K562 (cell line): ENCODE results near the gene TMTC4. TPM values are rescaled to one million over a fixed set of nuclear protein-coding genes. Genes with fewer than 3 reads are reported as not detected.

Experiments
- ARHGAP35 ChIP-seq: fragments of 450-650 bp; IDR thresholded peaks from 2 replicates; pipeline ENCODE4 v1.6.1; 2018; ENCODE audit not compliant: partially characterized antibody
- ATF7 ChIP-seq: fragments of 450-650 bp; IDR thresholded peaks from 2 replicates; pipeline ENCODE4 v1.7.1; 2014; ENCODE audit warnings: mild to moderate bottlenecking, moderate library complexity
- EP400 ChIP-seq: fragments of 450-650 bp; IDR thresholded peaks from 2 replicates; pipeline ENCODE4 v1.6.1; 2017; ENCODE audit warnings: antibody characterized with exemption, mild to moderate bottlenecking, moderate library complexity
- ETV6 ChIP-seq, 3 experiments: fragments of 150-350 bp in 1 of 3; sonication (generic) in 1 of 3; formaldehyde crosslinking in 1 of 3; IDR thresholded peaks; 2 replicates each; pipeline versions ENCODE4 v1.6.1 to v1.8.0; 2014 to 2022; ENCODE audit warnings: borderline replicate concordance in 2 of 3, low read depth in 2 of 3, antibody characterized with exemption in 1 of 3, low read length in 1 of 3, mild to moderate bottlenecking in 1 of 3, missing genetic modification reagents in 1 of 3
- FOSL1 ChIP-seq: fragments of 200-800 bp; sonication (Bioruptor generic); conservative IDR thresholded peaks from 2 replicates; pipeline ENCODE4 v1.6.1; 2016; ENCODE audit warnings: missing genetic modification characterization, missing compliant biosample characterization
- HOXB6 ChIP-seq: fragments of 250-450 bp; sonication (Bioruptor Pico); IDR thresholded peaks from 2 replicates; pipeline ENCODE4 v1.5.1; 2022; ENCODE audit warnings: mild to moderate bottlenecking, borderline replicate concordance
- JUN ChIP-seq, 2 experiments: sonication (generic) in 1 of 2; formaldehyde crosslinking in 1 of 2; IDR thresholded peaks; 2 replicates each; pipeline versions ENCODE4 v1.6.1 to v1.8.0; 2012 to 2022; ENCODE audit warnings: borderline replicate concordance in 2 of 2, mild to moderate bottlenecking in 2 of 2, improper control_type of control experiment in 1 of 2, low read depth in 1 of 2, low read length in 1 of 2, missing genetic modification reagents in 1 of 2
- MCM7 ChIP-seq, 2 experiments: fragments of 450-650 bp; IDR thresholded peaks; 2 replicates each; pipeline ENCODE4 v1.6.1; 2016 to 2018
- MTA3 ChIP-seq: fragments of 450-650 bp; formaldehyde crosslinking; IDR thresholded peaks from 2 replicates; pipeline ENCODE4 v1.6.1; 2017; ENCODE audit warnings: mild to moderate bottlenecking, borderline replicate concordance
- NEUROD1 ChIP-seq: fragments of 150-350 bp; IDR thresholded peaks from 2 replicates; pipeline ENCODE4 v1.6.1; 2014; ENCODE audit warnings: borderline replicate concordance, low read length, low read depth; ENCODE audit not compliant: partially characterized antibody
- NR2C2 ChIP-seq, 2 experiments: fragments of 200-800 bp in 1 of 2; sonication (Bioruptor generic) in 1 of 2; sonication (generic) in 1 of 2; formaldehyde crosslinking in 1 of 2; IDR thresholded peaks; 2 replicates each; pipeline versions ENCODE4 v1.6.1 to v1.8.0; 2016 to 2022; ENCODE audit warnings: mild to moderate bottlenecking in 1 of 2, missing compliant biosample characterization in 1 of 2, missing genetic modification characterization in 1 of 2, missing genetic modification reagents in 1 of 2
- RBFOX2 ChIP-seq: fragments of 200-400 bp; formaldehyde crosslinking; IDR thresholded peaks from 2 replicates; pipeline ENCODE4 v1.6.1; 2017; ENCODE audit warnings: low read depth, mild to moderate bottlenecking, low read length, moderate library complexity
- SMARCA4 ChIP-seq: fragments of 450-650 bp; IDR thresholded peaks from 2 replicates; pipeline ENCODE4 v1.6.1; 2016
- SOX6 ChIP-seq: fragments of 450-650 bp; IDR thresholded peaks from 2 replicates; pipeline ENCODE4 v1.6.1; 2014; ENCODE audit warnings: mild to moderate bottlenecking
- TARDBP ChIP-seq: fragments of 450-650 bp; IDR thresholded peaks from 2 replicates; pipeline ENCODE4 v1.6.1; 2016
- TCFL5 ChIP-seq: fragments of 250-450 bp; sonication (Bioruptor Pico); conservative IDR thresholded peaks from 2 replicates; pipeline ENCODE4 v1.6.1; 2021; ENCODE audit warnings: mild to moderate bottlenecking, moderate library complexity, matching md5 sums
- ZC3H11A ChIP-seq: IDR thresholded peaks from 2 replicates; pipeline ENCODE4 v1.6.1; 2012; ENCODE audit warnings: low read depth, low read length, improper control_type of control experiment
- polyA plus RNA-seq, 8 experiments: library from polyadenylated mRNA; depleted of rRNA in 4 of 8; stranded (reverse) in 5 of 8; unstranded in 3 of 8; fragments of >200 nt; fragmentation: Nextera tagmentation in 2 of 8; fragmentation: Illumina TruSeq in 1 of 8; extraction: Ambion mirVana in 2 of 8; extraction: Trizol in 1 of 8; gene quantifications; 2 replicates each; pipeline versions ENCODE4 v1.2.1 to v1.2.3, GENCODE V29; 2011 to 2014; ENCODE audit warnings: inconsistent platforms in 1 of 8, missing spikeins in 1 of 8
- total RNA-seq, 7 experiments: library from RNA; depleted of rRNA in 6 of 7; stranded (reverse); fragments of >200 nt in 6 of 7; fragmentation: Illumina TruSeq in 2 of 7; extraction: Trizol in 2 of 7; gene quantifications; 2 replicates each; pipeline versions ENCODE4 v1.2.1 to v1.2.3, GENCODE V29; 2011 to 2021; ENCODE audit warnings: low replicate concordance in 1 of 7
- TF ChIP-seq, protein P1 (sequence below): fragments of 450-650 bp; IDR thresholded peaks from 2 replicates; pipeline ENCODE4 v1.6.1; 2016; ENCODE audit warnings: missing biosample characterization, missing genetic modification characterization
- TF ChIP-seq, protein P2 (sequence below): fragments of 250-450 bp; sonication (Bioruptor Pico); IDR thresholded peaks from 2 replicates; pipeline ENCODE4 v1.8.0; 2022; ENCODE audit warnings: moderate library complexity, mild to moderate bottlenecking, inconsistent platforms
- TF ChIP-seq, protein P3 (sequence below): fragments of 450-650 bp; formaldehyde crosslinking; IDR thresholded peaks from 2 replicates; pipeline ENCODE4 v1.4.0; 2022; ENCODE audit warnings: missing genetic modification characterization
- TF ChIP-seq, protein P4 (sequence below): fragments of 450-650 bp; conservative IDR thresholded peaks from 2 replicates; pipeline ENCODE4 v1.6.1; 2016; ENCODE audit warnings: missing genetic modification characterization, low read depth, mild to moderate bottlenecking, missing compliant biosample characterization, moderate library complexity
- TF ChIP-seq, protein P5 (sequence below): sonication (generic); formaldehyde crosslinking; IDR thresholded peaks from 2 replicates; pipeline ENCODE4 v1.9.0; 2022; ENCODE audit warnings: mild to moderate bottlenecking, missing genetic modification reagents

The TMTC4 gene
- total and polyA plus RNA-seq, 9 of the 15 experiments (the other 6 are each of a cell fraction or from before 2014, with no cell fraction given), result 3.5 to 16.7 (median 11.8) TPM

DNA sequence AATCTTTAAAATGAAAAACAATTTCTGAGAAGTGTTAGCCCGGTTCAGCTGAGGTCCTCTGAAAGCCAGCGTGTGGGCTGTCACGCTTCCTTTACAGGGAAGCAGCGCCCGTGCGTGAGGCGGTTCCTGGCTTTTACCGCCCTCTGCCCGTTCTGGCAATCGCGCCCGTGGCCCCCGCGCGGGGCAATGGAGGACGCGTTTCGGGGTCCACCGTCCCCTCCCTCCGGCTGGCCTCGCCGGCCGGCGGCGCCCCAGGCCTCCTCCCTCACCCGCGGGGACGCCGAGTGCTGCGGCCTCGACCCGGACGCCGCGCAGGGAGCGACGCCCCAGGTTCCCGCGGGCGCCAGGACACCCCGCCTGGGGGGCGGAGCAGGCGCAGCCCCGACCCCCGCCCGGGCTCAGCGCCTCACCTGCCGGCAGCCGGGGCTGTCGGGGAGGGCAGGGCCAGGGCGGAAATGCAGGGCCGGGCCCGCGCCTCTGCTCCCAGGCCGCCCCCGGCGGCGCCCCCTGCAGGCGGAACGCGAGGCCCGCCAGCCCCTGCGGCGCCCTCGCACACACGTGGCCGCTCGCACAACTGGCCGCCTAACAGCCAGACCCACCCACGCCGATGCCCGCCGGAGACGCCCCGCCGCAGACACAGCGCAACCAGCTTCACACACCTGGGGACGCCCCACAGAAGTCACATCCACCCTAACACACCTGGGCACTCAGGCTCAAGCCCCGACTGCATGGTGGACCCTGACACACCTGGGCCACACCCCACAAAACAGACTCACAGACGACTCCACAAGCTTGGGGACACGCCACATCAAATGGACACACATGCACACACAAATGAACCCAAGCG lies 86.0 kb downstream of the TMTC4 start, which contains the start of gene GGACT (continued):
- TF ChIP-seq, protein P1, sequence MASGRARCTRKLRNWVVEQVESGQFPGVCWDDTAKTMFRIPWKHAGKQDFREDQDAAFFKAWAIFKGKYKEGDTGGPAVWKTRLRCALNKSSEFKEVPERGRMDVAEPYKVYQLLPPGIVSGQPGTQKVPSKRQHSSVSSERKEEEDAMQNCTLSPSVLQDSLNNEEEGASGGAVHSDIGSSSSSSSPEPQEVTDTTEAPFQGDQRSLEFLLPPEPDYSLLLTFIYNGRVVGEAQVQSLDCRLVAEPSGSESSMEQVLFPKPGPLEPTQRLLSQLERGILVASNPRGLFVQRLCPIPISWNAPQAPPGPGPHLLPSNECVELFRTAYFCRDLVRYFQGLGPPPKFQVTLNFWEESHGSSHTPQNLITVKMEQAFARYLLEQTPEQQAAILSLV (tag), result no peak
- TF ChIP-seq, protein P2, sequence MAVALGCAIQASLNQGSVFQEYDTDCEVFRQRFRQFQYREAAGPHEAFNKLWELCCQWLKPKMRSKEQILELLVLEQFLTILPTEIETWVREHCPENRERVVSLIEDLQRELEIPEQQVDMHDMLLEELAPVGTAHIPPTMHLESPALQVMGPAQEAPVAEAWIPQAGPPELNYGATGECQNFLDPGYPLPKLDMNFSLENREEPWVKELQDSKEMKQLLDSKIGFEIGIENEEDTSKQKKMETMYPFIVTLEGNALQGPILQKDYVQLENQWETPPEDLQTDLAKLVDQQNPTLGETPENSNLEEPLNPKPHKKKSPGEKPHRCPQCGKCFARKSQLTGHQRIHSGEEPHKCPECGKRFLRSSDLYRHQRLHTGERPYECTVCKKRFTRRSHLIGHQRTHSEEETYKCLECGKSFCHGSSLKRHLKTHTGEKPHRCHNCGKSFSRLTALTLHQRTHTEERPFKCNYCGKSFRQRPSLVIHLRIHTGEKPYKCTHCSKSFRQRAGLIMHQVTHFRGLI (CRISPR knock-in tag), result no peak
- no peak for TF ChIP-seq ETV6 (IDR thresholded peaks at IDR 0.05; ENCODE audit: borderline replicate concordance in 1 of 2, low read depth in 2 of 2, low read length in 1 of 2)
- peak; percentile 88; the same call in 1 of the 2 replicates for TF ChIP-seq ETV6 (CRISPR knock-in tag; IDR thresholded peaks at IDR 0.05; ENCODE audit: borderline replicate concordance)
- TF ChIP-seq, protein P3, sequence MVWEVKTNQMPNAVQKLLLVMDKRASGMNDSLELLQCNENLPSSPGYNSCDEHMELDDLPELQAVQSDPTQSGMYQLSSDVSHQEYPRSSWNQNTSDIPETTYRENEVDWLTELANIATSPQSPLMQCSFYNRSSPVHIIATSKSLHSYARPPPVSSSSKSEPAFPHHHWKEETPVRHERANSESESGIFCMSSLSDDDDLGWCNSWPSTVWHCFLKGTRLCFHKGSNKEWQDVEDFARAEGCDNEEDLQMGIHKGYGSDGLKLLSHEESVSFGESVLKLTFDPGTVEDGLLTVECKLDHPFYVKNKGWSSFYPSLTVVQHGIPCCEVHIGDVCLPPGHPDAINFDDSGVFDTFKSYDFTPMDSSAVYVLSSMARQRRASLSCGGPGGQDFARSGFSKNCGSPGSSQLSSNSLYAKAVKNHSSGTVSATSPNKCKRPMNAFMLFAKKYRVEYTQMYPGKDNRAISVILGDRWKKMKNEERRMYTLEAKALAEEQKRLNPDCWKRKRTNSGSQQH (CRISPR knock-in tag), result no peak
- no peak for TF ChIP-seq HOXB6 (CRISPR knock-in tag)
- no peak for TF ChIP-seq FOSL1
- no peak for TF ChIP-seq TARDBP
- TF ChIP-seq, protein P4, sequence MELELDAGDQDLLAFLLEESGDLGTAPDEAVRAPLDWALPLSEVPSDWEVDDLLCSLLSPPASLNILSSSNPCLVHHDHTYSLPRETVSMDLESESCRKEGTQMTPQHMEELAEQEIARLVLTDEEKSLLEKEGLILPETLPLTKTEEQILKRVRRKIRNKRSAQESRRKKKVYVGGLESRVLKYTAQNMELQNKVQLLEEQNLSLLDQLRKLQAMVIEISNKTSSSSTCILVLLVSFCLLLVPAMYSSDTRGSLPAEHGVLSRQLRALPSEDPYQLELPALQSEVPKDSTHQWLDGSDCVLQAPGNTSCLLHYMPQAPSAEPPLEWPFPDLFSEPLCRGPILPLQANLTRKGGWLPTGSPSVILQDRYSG (tag), result no peak
- TF ChIP-seq SMARCA4, result no peak
- TF ChIP-seq ZC3H11A, result no peak
- TF ChIP-seq RBFOX2, result peak; percentile 78
- TF ChIP-seq ATF7, result peak; percentile 35; the same call in 1 of the 2 replicates
- no peak for TF ChIP-seq MCM7 (IDR thresholded peaks at IDR 0.05)
- TF ChIP-seq JUN (IDR thresholded peaks at IDR 0.05; ENCODE audit: borderline replicate concordance, low read depth, low read length), result peak; percentile 49; the same call in 1 of the 2 replicates
- no peak for TF ChIP-seq JUN (CRISPR knock-in tag; IDR thresholded peaks at IDR 0.05; ENCODE audit: borderline replicate concordance)
- TF ChIP-seq, protein P5, sequence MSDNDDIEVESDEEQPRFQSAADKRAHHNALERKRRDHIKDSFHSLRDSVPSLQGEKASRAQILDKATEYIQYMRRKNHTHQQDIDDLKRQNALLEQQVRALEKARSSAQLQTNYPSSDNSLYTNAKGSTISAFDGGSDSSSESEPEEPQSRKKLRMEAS (CRISPR knock-in tag), result peak; percentile 96
- TF ChIP-seq SOX6, result peak; percentile 26; the same call in 1 of the 2 replicates
- no peak for TF ChIP-seq MTA3
- TF ChIP-seq EP400, result peak; percentile 54; the same call in 1 of the 2 replicates
- no peak for TF ChIP-seq NEUROD1
- no peak for TF ChIP-seq NR2C2 (CRISPR knock-in tag; IDR thresholded peaks at IDR 0.05)
- peak; percentile 35; the same call in 1 of the 2 replicates for TF ChIP-seq NR2C2 (tag; IDR thresholded peaks at IDR 0.05)
- no peak for TF ChIP-seq TCFL5 (CRISPR knock-in tag)
- TF ChIP-seq ARHGAP35, result no peak
